ENCODE measurements around the gene DCLK1. TPM values are rescaled to one million over a fixed set of nuclear protein-coding genes. Genes with fewer than 3 reads are reported as not detected.
A peak's percentile ranks its signal among the peaks of the same experiment; 100 is the strongest.

The DCLK1 gene
- total RNA-seq, 4 donors from 2014 or later = 1.1 to 10.8 (median 6.7) TPM

DNA sequence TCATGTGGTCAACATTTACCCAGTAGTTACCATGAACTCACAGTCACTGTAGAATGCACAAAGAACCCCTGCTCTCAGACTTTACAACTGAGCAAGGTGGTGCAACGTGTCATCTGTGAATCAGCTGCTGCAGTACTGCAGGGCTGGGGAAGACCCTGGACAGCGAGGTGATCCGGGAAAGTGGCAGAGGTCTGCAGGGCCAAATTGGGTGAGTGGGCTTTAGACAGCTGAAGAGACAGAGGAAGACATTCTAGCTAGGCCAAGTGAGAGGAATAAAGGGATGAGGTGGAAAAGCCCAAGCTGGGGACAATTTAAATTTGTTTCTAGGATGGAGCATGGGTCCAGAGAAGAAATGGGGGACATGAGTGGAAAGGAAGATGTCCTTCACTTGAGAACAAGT is 270.5 kb downstream of the DCLK1 start:
- Histone ChIP-seq H3K9me3 (no peaks in the 10 kb centered on the region), H3K27ac (no peak overlapping the region), H3K36me3 (no peaks in the 10 kb centered on the region), H3K4me3 (no peak overlapping the region), H3K27me3 (no peaks in the 10 kb centered on the region), H3K4me1 (peaks cover 0 to 18% (median 3%) of the 10 kb centered on the region in 4 donors)
- intact Hi-C loops (cut with DNase I; ENCODE audit: low total_unique reads) = no loop called here
- 65 to 67% methylated on average over 3 of the region's 3 CpGs for WGBS, 2 donors (ENCODE audit: low coverage in 1 of 2)
- TF ChIP-seq CTCF (IDR thresholded peaks at IDR 0.05) = no peak
- TF ChIP-seq EP300 (IDR thresholded peaks at IDR 0.05; ENCODE audit: low read depth) = no peak
- TF ChIP-seq POLR2AphosphoS5 (IDR thresholded peaks at IDR 0.05) = no peak
- TF ChIP-seq POLR2A (IDR thresholded peaks at IDR 0.05) = no peak
- DNase-seq = no peak
- in situ Hi-C loops (cut with MboI; ENCODE audit: low pct_ligation_motif_present in 1 of 4, low pct_unique_long_range_greater_than_20kb in 1 of 4, low sequenced_read_pairs in 3 of 4) = no loop called here

DNA sequence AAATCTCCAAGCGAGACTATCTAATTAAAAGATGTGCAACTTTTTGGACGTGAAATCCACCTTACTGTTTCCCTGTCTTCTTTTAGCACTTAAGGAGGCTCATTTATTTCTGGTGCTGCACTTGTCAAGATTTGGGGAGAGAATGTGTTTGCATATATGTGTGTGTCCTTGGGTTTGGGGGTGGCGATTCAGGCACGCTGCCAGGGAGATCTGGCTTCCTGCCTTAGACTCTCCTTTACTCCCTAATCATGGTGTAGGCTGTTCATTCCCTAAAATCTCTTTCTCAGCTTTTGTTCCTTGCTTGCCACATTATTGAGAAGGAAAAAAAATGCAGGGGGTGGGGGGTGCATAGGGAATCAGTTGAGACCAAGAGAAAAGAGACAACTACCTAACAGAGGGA is 271.2 kb downstream of the DCLK1 start:
- DNase-seq = no peak
- Histone ChIP-seq H3K27me3 (no peaks in the 10 kb centered on the region), H3K27ac (peak overlapping the region in 2 of 4 donors; percentile 60 to 73), H3K4me1 (peaks cover 0 to 18% (median 3%) of the 10 kb centered on the region in 4 donors), H3K9me3 (no peaks in the 10 kb centered on the region), H3K36me3 (no peaks in the 10 kb centered on the region), H3K4me3 (no peak overlapping the region)
- no peak for TF ChIP-seq POLR2A (IDR thresholded peaks at IDR 0.05)
- TF ChIP-seq POLR2AphosphoS5 (IDR thresholded peaks at IDR 0.05) = no peak
- TF ChIP-seq EP300 (IDR thresholded peaks at IDR 0.05; ENCODE audit: low read depth) = no peak
- TF ChIP-seq CTCF (IDR thresholded peaks at IDR 0.05) = no peak
- WGBS, 2 donors (ENCODE audit: low coverage in 1 of 2) = 56 to 73% methylated on average over 4 of the region's 4 CpGs
- in situ Hi-C loops (cut with MboI; ENCODE audit: low pct_ligation_motif_present in 1 of 4, low pct_unique_long_range_greater_than_20kb in 1 of 4, low sequenced_read_pairs in 3 of 4) (no loop called here), intact Hi-C loops (cut with DNase I; ENCODE audit: low total_unique reads) (no loop called here)

- no peaks in the 10 kb centered on the region for H3K9me3 ChIP-seq
- no peaks in the 10 kb centered on the region for H3K27me3 ChIP-seq
- intact Hi-C loops (cut with DNase I; ENCODE audit: low total_unique reads) (no loop called here), in situ Hi-C loops (cut with MboI; ENCODE audit: low pct_ligation_motif_present in 1 of 4, low pct_unique_long_range_greater_than_20kb in 1 of 4, low sequenced_read_pairs in 3 of 4) (no loop called here)
- 81 to 100% methylated on average over 1 of the region's 1 CpG for WGBS, 2 donors (ENCODE audit: low coverage in 1 of 2)
- H3K4me1 ChIP-seq = peaks cover 0 to 18% (median 3%) of the 10 kb centered on the region in 4 donors
- peak overlapping the region; percentile 57 to 85 (median 66) for H3K27ac ChIP-seq
- H3K36me3 ChIP-seq = no peaks in the 10 kb centered on the region
- no peak overlapping the region for H3K4me3 ChIP-seq
- TF ChIP-seq EP300 (IDR thresholded peaks at IDR 0.05; ENCODE audit: low read depth) (peak; percentile 96), POLR2A (IDR thresholded peaks at IDR 0.05) (no peak), CTCF (IDR thresholded peaks at IDR 0.05) (no peak), POLR2AphosphoS5 (IDR thresholded peaks at IDR 0.05) (peak; percentile 77 to 91 (median 90))
- no peak for DNase-seq
Observed at GRCh38 chr13:35858665-35859064, 272.5 kb downstream of the DCLK1 start.

DNA sequence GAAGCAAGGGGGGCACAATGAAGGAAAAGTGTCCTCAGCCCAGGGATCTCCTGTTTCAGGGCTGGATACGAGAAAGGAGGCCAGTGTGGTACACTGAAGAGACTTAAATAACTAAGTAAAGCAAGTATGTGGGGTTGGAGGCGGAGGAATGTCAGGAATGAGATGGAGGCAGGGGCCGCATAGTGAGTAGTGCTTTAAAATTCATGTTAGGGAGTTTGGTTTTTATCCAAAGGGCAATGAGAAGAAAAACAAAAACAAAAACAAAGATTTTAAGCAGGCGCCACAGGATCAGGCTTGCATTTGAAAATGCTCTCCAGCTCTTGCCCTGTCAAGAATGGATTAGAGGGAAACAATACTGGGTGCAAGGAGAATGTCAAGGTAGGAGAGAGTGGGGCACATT is 273.4 kb downstream of the DCLK1 start:
- no peaks in the 10 kb centered on the region for H3K9me3 ChIP-seq

More for the DNA sequence above, 273.4 kb downstream of the DCLK1 start:
- WGBS, 2 donors (ENCODE audit: low coverage in 1 of 2) = 65 to 66% methylated on average over 4 of the region's 4 CpGs
- no peak overlapping the region for H3K4me3 ChIP-seq
- in situ Hi-C loops (cut with MboI; ENCODE audit: low pct_ligation_motif_present in 1 of 4, low pct_unique_long_range_greater_than_20kb in 1 of 4, low sequenced_read_pairs in 3 of 4) = no loop called here
- DNase-seq = no peak
- no peaks in the 10 kb centered on the region for H3K27me3 ChIP-seq
- intact Hi-C loops (cut with DNase I; ENCODE audit: low total_unique reads) = no loop called here
- no peaks in the 10 kb centered on the region for H3K36me3 ChIP-seq
- no peak for TF ChIP-seq CTCF (IDR thresholded peaks at IDR 0.05)
- no peak for TF ChIP-seq POLR2A (IDR thresholded peaks at IDR 0.05)
- TF ChIP-seq POLR2AphosphoS5 (IDR thresholded peaks at IDR 0.05) = no peak
- no peak for TF ChIP-seq EP300 (IDR thresholded peaks at IDR 0.05; ENCODE audit: low read depth)
- peaks cover 0 to 18% (median 3%) of the 10 kb centered on the region in 4 donors for H3K4me1 ChIP-seq
- peak overlapping the region; percentile 8 to 85 (median 66) for H3K27ac ChIP-seq
